Measurements from ENCODE around the gene GGT7.
"Not testable (repeated sequence)": the region's sequence is repeated elsewhere in the genome, so short reads cannot be mapped to it uniquely, and the experiment has no call there.

The GGT7 gene

DNA sequence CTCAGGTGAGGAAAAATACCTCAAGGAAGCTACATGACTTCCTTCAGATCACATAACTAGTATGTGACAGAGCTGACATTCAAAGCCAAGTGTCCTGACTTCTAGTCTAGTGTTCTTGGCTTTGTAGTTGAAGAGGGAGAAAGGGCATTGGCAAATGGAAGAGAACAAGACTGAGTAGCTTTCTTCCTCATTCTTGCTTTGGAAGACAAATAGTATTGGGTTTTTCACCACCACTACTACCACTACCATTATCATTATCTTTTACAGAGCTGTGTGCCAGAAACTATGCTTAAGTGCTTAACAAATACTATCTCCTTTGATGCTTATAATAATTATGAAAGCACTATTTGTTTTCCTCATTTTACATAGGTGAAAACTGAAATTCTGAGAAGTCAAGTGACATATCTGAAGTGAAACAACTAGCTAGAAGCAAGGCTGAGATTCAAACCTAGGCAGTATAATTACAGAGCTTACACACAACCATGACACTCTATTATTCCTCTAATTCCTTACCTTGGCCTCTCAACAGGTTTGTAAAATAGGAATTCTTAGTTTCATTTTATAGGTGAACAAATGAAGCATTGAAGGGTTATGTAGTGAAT, 10.5 kb upstream of the GGT7 start:
- no peak for DNase-seq (ENCODE audit: low read depth)

DNA sequence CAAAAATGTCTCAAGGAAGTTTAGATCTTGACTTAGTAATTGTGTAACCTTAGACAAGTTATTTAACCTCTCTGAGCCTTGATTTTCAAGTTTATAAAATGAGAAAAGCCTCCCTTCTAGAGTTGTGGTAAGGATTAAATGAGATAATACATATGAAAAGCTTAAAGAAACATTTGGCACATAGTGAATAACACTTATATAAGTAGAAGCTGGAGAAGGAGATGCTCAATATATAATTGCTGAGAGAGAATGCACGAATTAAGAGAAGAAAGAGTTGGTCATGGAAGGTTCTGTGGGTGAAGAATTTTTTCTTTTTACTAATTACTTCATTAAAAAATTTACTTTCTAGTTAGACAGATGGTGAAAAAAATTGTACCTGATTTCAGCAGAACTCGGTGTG, 9.0 kb upstream of the GGT7 start:
- no peak for DNase-seq (ENCODE audit: low read depth)

DNA sequence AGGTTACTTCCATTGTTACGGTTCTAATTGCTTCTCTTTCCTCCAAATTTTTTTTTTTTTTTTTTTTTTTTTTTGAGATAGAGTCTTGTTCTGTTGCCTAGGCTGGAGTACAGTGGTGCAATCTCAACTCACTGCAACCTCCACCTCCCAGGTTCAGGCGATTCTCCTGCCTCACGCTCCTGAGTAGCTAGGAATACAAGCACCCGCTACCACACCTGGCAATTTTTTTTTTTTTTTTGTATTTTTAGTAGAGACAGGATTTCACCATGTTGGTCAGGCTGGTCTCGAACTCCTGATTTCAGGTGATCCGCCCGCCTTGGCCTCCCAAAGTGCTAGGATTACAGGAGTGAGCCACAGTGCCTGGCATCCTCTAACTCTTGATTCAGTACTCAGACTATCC, 8.3 kb upstream of the GGT7 start:
- DNase-seq (ENCODE audit: low read depth): not testable (repeated sequence)

DNA sequence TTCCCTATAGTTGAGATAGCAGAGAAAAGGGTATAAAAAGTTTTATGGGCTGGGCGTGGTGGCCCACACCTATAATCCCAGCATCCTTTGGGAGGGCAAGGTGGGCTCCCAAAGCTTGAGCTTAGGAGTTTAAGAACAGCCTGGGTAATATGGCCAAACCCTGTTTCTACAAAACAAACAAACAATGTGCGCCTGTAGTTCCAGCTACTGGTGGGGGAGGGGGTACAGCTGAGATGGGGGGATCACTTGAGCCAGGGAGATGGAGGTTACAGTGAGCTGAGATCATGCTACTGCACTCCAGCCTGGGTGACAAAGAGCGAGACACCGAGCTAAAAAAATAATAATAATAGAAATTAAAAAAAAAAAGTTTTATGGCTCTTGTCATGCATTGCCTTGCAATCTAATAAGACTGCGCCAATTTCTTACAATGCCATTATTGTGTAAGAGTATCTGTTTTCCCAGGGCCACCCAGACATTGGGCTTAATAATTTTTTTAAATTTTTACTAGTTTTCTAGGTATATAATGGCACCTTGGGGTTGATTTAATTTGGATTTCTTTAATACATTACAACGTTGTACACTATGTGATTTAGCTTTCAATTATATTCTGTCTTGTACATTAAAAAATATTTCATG, 7.7 kb upstream of the GGT7 start:
- DNase-seq (ENCODE audit: low read depth): no peak

DNA sequence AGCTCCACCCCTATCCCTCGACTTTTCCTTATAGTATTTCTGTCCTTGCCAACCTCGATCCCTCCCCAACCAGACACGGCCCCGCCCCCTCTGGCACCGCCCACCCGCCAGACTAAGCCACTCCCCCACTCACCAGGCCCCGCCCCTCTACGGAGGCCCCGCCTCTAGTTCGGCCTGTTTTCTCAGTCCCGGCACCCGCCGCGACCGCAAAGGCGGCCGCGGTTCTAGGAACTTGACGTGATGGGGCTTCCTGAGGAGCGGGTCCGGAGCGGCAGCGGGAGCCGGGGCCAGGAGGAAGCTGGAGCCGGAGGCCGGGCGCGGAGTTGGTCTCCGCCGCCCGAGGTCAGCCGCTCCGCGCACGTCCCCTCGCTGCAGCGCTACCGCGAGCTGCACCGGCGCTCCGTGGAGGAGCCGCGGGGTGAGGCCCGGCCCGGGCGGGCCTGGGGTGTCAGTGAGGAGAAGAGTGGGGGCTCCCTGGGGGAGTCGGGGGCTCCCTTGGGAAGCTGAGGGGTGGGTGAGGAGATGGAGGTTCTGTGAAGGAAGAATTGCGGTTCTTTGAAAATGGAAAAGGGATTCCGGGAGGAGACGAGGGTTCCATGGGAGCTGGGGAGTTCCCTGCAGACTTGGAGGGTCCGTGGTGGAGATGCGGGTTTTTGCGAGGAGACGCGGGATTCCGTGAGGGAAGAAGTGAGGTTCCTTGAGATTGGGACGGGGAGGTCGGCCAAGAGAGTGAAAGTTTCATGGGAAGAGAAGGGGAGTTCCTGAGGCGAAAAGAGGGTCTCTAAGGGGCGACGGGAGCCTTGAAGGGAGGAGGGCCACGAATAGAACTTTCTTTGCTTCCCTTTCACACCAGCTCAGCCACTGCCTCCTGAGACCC, 4.0 kb upstream of the GGT7 start, which contains the start of gene ACSS2:
ACSS2 (plus strand) TSS at position 207 of the 877 bp plus-strand sequence; CDS start at position 241, 34 bp downstream.
- DNase-seq (ENCODE audit: low read depth): peak; percentile 97

DNA sequence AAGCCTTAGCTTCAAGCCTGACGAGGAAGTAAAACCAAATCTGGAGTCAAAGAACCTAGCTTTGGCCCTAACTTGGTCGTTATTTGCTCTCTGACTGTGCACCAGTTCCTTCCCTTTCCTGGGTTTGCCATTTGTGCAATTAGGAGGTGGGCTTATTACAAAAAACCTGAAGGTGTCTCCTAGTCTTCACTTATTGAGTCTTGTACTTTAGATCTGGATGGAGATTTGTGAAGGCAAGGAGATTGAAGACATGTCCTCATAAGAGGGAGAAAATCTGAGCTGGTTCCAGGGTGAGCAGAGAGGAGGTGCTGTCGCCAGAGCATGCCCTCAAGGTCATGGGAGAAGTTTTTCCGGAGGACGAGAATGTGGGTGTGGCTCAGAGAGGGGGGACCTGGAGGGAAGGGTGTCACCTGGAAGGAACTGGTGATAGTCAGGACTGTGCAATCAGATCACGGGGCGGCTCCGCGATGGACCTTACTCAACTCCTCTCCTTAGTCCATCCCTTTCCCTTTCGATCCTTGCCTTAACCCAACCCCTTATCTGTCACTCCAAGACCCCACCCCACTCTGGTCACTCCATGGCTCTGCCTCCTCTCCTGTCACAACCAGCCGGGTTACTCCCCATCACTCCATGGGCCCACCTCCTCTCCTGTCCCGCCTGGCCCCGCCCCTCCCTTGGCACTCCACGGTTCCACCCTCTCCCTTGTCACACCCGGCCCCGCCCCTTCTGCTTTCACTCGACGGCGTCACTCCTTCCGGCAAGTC, 3.2 kb upstream of the GGT7 start:
- DNase-seq (ENCODE audit: low read depth): no peak

DNA sequence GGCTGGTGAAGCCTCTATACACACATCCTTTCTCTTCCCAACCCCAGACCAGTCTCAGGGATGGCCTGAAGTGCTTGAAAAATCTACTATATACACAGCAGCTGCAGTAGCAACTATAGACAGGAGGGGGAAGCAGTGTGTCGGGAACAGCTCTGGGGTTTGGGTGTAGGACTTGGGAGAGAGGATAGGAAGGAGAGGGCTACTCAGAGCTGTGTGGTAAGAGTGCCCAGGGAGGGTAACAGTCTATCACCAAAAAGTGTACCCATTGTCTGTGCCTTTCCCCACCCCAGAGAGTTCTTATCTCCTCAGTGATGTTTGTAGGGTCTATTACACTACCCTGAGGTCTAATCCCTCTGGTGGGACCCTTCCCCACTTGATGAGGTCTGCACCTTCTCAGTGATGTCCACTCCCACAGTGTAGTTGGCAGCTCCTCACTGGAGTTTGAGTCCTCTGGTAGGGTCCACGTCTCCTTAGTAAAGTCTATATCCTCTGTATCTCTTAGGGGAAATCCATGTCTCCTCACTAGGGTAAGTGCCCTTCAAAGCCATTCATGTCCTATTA, 1.5 kb upstream of the GGT7 start:
- DNase-seq (ENCODE audit: low read depth): no peak

DNA sequence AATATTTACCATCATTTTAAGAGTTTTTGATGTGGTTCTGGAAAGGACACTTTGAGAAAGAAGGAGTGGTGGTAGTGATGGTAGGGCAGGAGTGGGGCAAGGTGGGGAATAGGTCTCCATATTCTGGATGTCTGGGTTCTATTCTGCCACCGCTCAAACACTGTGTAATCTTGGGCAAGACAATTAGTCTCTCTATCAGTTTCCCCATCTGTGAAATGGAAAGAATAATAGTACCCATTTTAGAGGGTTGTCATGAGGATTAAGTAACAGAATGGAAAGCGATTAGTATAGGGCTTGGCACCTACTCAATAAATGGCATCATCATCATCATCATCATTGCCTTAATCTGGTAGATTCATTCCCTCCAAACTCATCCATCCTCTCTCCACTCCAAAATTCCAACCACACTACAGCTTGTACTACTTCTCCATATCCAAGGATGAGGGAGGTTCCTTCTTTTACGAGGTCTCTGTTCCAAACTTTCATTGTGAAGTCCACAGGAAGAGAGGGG, 982 bp upstream of the GGT7 start:
- no peak for DNase-seq (ENCODE audit: low read depth)

DNA sequence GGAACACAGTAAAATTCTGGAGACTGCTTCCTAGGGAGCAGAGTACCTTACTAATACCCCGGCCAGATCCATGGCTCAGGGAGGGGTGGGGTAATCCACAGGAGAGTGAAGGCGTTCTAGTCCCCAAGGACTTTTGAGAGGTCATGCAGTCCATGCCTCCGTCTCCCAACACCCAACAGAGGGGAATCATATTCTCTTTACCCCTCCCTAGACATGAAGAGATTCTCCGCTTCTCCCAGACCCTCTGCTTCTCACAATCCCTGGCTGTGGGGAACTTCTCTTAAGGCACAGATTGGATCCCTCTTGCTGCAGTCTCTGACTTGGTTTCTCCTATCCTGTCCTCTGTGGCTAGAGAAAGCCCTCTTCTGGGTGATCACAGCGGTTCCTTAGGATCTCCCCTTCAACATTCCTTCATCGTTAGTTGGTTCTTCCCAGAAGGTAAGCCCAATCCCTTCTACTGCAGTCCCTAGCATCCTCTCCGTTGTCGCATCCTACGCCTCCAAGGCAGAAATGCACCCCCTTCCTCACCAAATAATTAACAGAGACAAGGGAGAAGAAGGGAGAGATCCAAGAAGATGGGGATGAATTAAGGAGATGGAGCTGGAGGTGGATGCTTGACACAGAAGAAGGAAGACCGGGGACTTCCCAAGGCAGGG, 562 bp downstream of the GGT7 start:
- DNase-seq (ENCODE audit: low read depth): no peak

DNA sequence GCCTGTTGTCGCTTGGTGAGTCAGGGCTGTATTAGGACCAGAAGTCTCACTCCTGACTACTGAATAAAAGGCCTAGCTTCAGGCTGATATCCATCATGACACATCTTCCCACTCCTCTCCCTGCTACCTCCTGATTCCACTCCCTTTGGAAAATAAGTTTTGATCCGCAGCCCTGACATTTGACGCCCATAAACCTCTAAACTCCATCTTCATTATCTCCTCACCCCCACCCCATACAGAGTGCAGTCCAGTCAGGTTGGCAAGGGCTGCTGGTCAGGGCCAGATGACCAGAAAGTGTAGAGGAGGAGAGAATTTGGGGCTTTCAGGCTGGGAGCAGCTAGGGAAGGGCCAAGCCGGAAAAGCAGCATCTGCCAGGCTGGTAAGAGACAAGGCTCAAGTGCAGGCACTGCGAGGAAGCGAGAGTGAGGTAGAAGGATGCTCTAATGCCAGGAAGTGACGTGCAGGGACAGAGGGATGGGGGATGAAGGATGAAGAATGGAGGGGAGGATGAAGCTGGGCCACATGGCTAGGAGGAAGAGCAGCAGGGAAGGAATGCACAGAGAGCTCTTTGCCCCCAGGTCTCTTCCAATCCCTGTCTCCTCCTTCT, 1.2 kb downstream of the GGT7 start:
- no peak for DNase-seq (ENCODE audit: low read depth)

DNA sequence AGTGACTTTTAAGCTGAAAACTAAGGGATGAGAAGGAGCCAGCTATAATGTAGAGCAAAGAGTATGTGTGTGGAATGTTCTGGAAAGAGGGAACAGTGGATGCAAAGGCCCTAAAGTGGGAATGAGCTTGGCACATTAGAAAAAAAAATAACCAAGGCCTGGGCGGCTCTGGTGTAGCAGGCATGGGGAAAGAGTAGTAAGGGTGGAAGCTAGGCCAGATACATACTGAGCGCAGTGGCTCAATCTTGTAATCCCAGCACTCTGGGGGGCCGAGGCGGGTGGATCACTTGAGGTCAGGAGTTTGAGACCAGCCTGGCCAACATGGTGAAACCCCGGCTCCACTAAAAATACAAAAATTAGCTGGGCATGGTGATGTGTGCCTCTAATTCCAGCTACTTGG, 8.4 kb downstream of the GGT7 start:
- DNase-seq (ENCODE audit: low read depth): no peak

DNA sequence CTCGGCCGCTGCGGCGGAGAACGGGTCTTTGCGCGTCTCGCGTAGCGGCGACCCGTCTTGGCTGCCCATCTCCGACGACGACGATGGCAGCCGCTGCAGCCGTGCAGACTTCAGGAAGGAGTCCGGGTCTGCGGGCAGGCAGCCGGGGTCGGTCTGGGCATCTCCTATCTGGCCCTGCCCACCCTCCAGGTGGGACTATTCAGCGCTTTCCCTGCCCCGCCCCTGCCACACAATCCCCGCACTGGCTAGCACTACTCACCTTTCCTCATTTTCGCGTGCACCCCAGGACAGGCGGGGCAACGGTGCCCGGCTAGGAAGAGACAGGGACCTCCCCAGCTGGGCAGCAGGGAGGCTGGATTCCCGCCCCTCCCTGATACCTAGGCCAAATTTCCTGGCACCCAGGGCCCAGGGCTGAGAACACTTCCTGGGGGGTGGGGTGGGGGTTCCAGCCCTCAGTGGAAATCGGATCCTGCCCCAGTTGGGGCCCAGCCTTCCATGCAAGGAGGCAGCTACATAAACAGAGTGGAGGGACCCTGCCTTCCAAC, 9.2 kb downstream of the GGT7 start:
- DNase-seq (ENCODE audit: low read depth): no peak

DNA sequence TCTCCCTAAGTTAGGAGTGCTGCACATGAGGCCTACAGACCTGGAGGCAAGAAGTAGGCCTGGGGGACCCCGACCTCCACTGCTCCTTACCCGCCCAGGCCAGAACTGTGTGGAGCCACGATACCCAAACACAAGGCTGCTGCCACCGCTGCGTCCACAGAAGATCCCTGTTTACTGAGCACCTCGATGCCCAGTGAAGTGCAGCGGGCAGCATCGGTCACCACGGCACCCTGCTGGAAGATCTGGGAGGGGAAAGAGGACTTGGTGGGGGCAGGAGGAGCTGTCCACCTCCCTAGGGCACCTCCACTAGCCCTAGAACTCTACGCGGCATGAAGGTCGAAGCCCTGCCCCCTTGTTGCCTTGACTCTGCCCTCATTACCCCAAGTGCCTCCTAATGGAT, 9.9 kb downstream of the GGT7 start:
- no peak for DNase-seq (ENCODE audit: low read depth)

DNA sequence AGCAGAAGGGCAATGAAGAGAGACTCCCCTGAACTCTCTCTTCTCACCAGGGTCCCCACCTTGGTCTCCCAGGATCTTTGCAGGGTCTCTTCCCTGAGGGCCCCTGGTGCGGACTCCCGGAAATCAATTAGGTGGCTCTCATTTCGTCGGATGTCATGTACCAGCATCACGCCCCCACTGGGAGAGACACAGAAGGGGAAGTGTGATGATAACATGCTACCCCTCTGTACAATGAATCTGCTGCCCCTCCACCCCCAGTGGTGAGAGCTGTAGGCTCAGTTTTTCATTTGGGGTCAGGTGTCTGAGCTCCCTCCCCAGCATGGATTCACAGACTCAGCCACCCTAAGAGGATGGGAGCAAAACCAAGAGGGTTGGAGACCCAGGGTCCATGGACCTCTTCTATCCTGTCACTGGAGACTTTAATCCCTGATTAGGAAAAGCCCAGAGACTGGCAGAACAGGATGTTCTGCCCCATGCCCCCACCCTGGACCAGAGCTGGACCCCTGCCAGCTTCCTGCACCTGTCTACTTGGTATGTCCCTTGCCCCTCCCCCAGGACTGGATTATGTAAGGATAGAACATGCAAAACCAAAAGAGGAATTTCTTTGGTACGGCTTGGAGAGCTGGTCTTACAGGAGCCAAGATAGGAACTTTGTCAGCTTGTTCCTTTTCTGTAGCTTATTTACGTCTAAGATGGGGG, 11.1 kb downstream of the GGT7 start:
- DNase-seq (ENCODE audit: low read depth): no peak

DNA sequence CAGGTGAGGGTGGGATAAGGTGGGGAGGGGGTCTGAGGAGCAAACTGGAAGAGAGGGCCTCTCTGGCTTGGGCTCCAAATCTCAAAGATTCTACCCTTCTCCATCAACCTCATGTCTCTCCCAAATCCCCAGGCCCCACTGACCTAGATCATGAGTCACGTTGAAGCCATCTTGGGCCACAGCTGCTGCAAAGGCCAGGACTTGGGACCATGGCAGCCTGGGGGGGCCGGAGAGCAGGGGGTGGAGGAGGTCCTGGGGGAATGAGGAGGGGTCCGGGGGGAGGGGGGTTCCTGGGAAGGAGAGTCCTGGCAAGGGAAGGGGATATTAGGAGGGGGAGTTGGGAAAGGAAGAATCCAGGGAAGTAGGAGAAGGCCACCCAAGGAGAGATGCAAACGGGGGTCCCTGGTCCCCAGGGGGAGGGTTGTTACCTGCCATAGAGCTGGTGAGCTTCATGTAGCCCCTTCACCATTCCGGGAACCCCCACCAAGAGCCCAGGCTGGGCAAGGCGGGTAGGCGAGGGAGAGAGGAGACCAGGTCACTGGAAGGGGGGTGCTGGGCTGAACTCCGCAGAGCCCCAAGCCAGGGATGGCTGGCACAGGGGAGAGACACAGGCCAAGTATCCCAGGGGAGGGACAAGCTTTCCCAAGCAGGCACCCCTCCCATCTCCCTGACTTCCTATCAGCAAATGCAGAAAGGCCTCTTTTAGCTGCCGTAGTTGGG, 12.7 kb downstream of the GGT7 start:
- no peak for DNase-seq (ENCODE audit: low read depth)

DNA sequence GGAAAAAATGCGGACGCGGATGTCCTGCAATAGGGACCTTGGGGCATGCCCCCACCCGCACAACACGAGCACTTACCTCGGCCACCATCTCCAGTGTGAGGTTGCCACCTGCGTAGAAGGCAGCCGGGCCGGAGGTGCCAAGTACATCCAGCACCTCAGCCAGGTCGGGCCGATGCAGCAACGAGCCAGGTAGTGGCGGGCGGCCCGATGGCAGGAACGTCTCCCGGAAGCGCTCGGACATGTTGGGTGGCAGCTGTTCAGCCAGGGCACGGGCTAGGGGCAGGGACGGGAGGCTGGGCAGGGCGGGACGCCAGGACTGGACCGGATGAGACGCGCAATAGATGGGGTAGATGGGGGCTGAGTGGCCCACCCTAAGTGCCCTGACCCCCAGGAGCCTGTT, 13.3 kb downstream of the GGT7 start:
- DNase-seq (ENCODE audit: low read depth): no peak

DNA sequence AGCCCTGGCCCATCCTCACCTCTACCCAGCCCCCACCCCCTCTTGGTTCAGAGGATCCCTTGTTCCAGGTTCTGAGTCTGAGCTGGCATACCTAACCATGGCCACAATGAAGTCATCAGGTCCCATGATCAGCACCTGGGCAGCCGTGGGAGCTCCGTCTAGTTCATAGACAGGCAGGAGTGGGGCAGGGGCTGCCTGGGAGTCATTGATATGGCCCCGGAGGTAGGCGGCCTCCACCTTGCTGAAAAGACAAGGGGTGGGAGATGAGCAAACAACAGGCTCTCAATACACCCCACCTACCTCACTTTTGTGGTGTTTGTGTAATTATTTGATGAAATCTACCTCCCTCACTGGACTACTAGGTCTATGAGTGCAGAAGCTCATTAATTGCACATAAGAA, 20.4 kb downstream of the GGT7 start:
- no peak for DNase-seq (ENCODE audit: low read depth)

DNA sequence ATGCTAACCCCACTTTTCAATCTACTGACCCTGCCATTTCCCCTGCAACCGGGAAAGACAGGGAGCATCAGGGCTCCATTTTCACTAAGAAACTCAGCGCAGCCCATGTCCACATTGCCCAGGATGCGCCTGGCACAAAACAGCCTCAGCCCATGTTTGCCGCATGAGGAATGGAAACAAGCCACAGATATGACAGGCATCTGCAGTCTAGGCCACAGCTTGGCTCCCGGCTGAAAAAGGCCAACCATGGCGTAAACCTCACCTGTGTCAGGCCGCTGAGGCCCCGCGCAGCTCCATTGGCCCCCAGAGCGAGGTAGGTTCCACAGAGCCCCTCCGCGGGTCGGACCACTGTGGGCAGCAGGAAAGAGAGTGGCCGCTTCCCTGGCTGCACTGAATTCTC, 21.7 kb downstream of the GGT7 start:
- DNase-seq (ENCODE audit: low read depth): no peak

DNA sequence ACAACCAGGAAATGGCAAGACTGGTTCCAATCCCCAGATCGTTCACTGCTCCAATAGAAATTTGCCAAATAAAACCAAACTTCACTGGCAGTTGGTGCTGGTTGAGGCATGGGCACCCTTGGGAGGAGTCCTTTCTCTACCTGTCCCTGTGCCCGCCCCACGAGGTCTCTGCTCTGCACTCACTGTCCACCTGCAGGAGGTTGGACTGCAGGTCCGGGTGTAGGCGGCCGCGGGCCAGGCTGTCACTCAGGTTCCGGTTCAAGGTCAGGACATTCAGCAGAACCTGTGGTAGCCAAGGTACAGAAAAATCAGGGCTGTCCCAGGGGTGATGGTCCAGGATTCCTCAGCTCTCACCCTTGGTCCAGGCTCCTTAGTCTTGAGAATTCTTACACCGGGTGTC, 22.9 kb downstream of the GGT7 start:
- DNase-seq (ENCODE audit: low read depth): no peak

All from stimulated activated CD8-positive, alpha-beta memory T cell treated with anti-CD3 and anti-CD28 coated beads, Interleukin-15, amount 100 ng/mL, for 1 hour (primary cell).